ENCODE results near the gene CD83. TPM values are rescaled to one million over a fixed set of nuclear protein-coding genes. Genes with fewer than 3 reads are reported as not detected.

CD83 gene
- total RNA-seq, 1 experiment from 2014 or later = 6.5 TPM

DNA sequence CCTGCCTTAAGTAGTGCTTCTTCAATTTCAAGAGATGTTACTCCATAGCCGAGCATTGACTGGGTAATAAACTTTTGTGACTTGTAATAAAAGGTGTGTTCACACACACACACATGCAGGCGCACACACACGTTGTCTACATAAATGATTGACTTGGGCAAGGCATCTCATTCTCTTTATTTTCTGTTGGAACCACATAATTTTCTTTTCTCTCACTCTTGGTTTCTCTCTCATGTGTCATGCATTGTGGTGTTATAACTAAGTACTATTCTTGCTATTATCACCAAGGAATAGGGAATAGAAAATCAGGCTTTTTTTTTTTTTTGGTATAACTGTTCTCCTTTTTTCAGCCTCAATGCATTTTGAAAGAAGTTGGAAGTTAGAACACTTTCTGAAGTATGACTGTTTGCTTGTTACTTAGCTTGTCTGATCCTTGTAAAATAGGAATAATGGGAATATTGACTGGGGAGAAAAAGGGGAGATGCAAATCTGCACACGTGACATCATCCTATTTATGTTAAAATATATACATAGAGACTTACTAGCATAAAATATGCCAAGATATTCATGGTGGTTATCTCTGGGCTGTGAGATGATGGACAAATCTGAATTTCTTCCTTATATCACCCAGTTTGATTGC lies 26.1 kb upstream of the CD83 start:
- BruUV-seq (replicated peaks) = no TSS peak
- Mint-ChIP-seq H3K27ac (ENCODE audit: unreplicated experiment) (no peak overlapping the region), H3K27me3 (ENCODE audit: unreplicated experiment) (no peaks in the 10 kb centered on the region), H3K9me3 (ENCODE audit: low read depth, unreplicated experiment) (no peaks in the 10 kb centered on the region), H3K4me3 (ENCODE audit: low read depth, unreplicated experiment) (no peak overlapping the region), H3K4me1 (ENCODE audit: low read depth, unreplicated experiment) (no peaks in the 10 kb centered on the region), H3K36me3 (ENCODE audit: insufficient read depth, unreplicated experiment) (no peaks in the 10 kb centered on the region)
- no peak for DNase-seq
- CTCF ChIA-PET = no interaction called here
- TF ChIP-seq, protein P1, sequence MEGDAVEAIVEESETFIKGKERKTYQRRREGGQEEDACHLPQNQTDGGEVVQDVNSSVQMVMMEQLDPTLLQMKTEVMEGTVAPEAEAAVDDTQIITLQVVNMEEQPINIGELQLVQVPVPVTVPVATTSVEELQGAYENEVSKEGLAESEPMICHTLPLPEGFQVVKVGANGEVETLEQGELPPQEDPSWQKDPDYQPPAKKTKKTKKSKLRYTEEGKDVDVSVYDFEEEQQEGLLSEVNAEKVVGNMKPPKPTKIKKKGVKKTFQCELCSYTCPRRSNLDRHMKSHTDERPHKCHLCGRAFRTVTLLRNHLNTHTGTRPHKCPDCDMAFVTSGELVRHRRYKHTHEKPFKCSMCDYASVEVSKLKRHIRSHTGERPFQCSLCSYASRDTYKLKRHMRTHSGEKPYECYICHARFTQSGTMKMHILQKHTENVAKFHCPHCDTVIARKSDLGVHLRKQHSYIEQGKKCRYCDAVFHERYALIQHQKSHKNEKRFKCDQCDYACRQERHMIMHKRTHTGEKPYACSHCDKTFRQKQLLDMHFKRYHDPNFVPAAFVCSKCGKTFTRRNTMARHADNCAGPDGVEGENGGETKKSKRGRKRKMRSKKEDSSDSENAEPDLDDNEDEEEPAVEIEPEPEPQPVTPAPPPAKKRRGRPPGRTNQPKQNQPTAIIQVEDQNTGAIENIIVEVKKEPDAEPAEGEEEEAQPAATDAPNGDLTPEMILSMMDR (IDR thresholded peaks at IDR 0.05; ENCODE audit: unreplicated experiment) = no peak
- intact Hi-C loops (cut with micrococcal nuclease; ENCODE audit: unreplicated experiment) = no loop called here

DNA sequence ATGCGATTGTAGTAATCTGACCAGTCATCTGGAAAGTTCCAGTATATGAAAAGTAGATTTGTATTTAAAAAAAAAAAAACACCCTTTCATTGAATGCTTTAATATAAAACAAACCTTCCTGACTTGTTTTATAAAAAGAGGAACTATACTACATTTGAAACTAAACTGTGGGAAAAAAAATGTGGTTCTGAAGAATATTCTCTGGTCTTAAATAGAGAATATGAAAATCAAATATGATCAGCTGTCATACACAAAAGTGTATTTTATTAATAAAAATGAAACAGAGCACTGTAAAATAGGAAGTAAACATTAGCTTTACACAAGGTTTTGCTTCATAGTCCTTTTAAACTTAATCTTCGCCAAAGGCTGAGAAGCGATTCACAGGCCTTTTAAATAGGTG lies 25.3 kb upstream of the CD83 start:
- Mint-ChIP-seq H3K36me3 (ENCODE audit: insufficient read depth, unreplicated experiment) (no peaks in the 10 kb centered on the region), H3K27ac (ENCODE audit: unreplicated experiment) (no peak overlapping the region), H3K4me1 (ENCODE audit: low read depth, unreplicated experiment) (no peaks in the 10 kb centered on the region), H3K9me3 (ENCODE audit: low read depth, unreplicated experiment) (no peaks in the 10 kb centered on the region), H3K27me3 (ENCODE audit: unreplicated experiment) (no peaks in the 10 kb centered on the region), H3K4me3 (ENCODE audit: low read depth, unreplicated experiment) (no peak overlapping the region)
- no peak for DNase-seq
- CTCF ChIA-PET = no interaction called here
- TF ChIP-seq, protein P1 (IDR thresholded peaks at IDR 0.05; ENCODE audit: unreplicated experiment) = no peak
- BruUV-seq (replicated peaks) = no TSS peak
- intact Hi-C loops (cut with micrococcal nuclease; ENCODE audit: unreplicated experiment) = no loop called here

DNA sequence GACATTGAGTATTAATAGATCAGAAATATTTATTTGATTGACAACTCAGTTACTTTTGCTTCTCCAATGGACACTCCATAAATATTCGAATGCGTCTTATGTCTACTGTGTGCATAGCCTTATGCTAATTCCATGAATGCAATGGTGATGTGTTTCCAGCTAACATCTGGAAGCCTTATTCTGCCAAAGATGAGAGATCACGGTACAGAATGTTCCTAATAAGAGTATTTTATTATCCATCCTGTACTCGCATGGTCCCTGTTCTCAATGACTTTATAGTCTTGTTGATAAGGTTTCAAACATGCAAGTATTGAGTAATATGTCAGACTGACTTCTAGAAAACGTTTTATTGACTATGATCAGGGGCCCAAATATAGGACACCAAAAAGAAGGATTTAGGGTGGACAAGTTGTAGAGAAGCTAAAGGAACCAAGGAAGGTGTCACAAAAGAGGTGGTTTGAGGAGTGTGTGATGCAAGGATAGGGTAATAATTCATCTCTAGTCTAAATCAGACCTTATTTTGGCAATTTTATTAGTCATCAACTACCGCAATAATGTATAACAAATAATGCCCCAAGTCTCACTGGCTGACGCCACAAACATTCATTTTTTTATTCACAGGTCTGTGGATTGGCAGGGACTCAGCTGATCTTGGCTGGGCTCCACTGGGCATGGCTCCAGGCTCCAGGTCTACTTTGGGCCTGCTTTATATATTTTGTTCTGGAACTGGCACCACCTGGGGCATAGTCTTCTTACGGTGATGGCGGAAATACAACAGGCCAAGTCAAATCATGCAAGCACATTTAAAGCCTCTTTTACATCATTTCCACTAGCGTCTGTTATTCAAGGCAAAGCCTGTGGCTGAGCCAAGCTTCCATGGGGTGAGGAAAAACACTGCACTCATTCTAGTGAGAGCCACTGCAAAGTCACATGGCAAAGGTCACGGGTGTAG lies 24.5 kb upstream of the CD83 start:
- CTCF ChIA-PET = no interaction called here
- no peak for DNase-seq
- Mint-ChIP-seq H3K27me3 (ENCODE audit: unreplicated experiment) (no peaks in the 10 kb centered on the region), H3K36me3 (ENCODE audit: insufficient read depth, unreplicated experiment) (no peaks in the 10 kb centered on the region), H3K9me3 (ENCODE audit: low read depth, unreplicated experiment) (no peaks in the 10 kb centered on the region), H3K4me3 (ENCODE audit: low read depth, unreplicated experiment) (no peak overlapping the region), H3K27ac (ENCODE audit: unreplicated experiment) (no peak overlapping the region), H3K4me1 (ENCODE audit: low read depth, unreplicated experiment) (no peaks in the 10 kb centered on the region)
- TF ChIP-seq, protein P1 (IDR thresholded peaks at IDR 0.05; ENCODE audit: unreplicated experiment) = no peak
- intact Hi-C loops (cut with micrococcal nuclease; ENCODE audit: unreplicated experiment) = no loop called here
- BruUV-seq (replicated peaks) = no TSS peak

DNA sequence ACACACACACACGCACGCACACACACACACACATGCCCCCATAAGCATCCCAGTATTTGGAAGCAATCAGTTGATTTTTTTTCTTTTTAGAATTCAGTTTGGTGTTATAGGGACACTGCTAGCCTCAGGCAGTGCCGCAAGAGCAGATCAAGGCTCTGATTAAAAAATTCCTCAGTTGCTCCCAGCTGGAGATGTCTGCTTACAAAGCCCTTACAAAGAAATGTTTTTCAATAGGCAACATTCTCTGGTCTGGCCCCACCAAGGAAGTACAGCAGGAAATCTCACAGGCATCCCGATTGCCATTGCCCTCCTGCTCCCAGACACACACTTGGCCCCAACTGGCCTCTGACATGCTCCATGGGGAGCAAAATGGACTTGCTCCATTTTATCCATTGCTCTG lies 22.9 kb upstream of the CD83 start:
- peaks cover 2% of the 10 kb centered on the region for H3K27me3 Mint-ChIP-seq (ENCODE audit: unreplicated experiment)
- BruUV-seq (replicated peaks) = no TSS peak
- TF ChIP-seq, protein P1 (IDR thresholded peaks at IDR 0.05; ENCODE audit: unreplicated experiment) = no peak
- intact Hi-C loops (cut with micrococcal nuclease; ENCODE audit: unreplicated experiment) = no loop called here
- H3K9me3 Mint-ChIP-seq (ENCODE audit: low read depth, unreplicated experiment) = no peaks in the 10 kb centered on the region
- no peak overlapping the region for H3K27ac Mint-ChIP-seq (ENCODE audit: unreplicated experiment)
- no peak overlapping the region for H3K4me3 Mint-ChIP-seq (ENCODE audit: low read depth, unreplicated experiment)
- DNase-seq = no peak
- H3K36me3 Mint-ChIP-seq (ENCODE audit: insufficient read depth, unreplicated experiment) = no peaks in the 10 kb centered on the region
- no peaks in the 10 kb centered on the region for H3K4me1 Mint-ChIP-seq (ENCODE audit: low read depth, unreplicated experiment)
- CTCF ChIA-PET = no interaction called here
